Measurements from ENCODE around the gene UHRF1.

UHRF1 gene

DNA sequence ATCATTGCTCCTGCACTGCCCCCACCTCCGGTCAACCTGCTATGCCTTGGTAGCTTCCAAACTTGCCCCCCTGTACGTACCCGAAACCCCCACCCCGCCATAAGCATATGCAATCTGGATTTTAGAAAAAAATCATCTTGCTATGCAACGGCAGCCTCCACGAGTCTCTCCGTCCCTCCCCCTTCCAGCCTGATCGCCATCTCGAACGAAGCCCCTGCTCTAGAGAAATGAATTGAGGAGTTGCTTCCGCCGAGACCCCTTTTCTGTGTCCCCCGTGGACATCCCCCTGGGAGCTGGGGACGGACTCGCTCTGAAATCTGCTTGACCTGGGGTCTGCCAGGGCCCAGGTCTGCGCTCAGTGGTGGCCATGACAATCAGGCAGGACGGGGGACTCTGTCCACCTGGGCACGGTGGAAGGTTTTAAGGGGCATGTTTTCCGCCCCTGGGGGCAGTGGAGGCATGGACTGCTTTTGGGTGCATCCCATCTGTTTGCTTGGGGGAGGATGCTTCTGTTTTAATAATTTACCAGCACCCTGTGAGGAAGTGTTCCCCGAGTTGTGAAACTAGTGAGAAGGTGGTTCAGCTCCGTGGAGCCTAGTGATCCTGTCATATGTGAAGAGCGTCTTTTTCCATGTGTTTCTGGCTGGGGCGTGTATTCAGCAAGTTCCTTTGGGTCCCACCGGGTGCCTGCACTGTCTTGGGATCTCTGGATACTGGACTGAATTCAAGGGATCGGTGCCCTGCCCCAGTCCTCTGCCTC is 60.7 kb downstream of the UHRF1 start:
- Histone ChIP-seq H3K36me3 (no peaks in the 10 kb centered on the region), H3K4me3 (peak overlapping the region; percentile 73 to 87), H3K27me3 (no peaks in the 10 kb centered on the region), H3K9me3 (no peaks in the 10 kb centered on the region), H3K27ac (peak overlapping the region; percentile 72), H3K4me1 (peaks cover 0 to 49% (median 40%) of the 10 kb centered on the region in 4 donors)
- no peak for DNase-seq
- TF ChIP-seq CTCF (IDR thresholded peaks at IDR 0.05), result no peak
- intact Hi-C loops (cut with DNase I; ENCODE audit: low total_unique reads), result no loop called here

- H3K4me1 ChIP-seq, result peaks cover 0 to 55% (median 40%) of the 10 kb centered on the region in 4 donors
- TF ChIP-seq CTCF (IDR thresholded peaks at IDR 0.05), result no peak
- DNase-seq, result no peak
- peak overlapping the region; percentile 72 for H3K27ac ChIP-seq
- H3K36me3 ChIP-seq, result no peaks in the 10 kb centered on the region
- H3K27me3 ChIP-seq, result no peaks in the 10 kb centered on the region
- H3K9me3 ChIP-seq, result no peaks in the 10 kb centered on the region
- H3K4me3 ChIP-seq, result peak overlapping the region; percentile 73 to 87
- intact Hi-C loops (cut with DNase I; ENCODE audit: low total_unique reads), result no loop called here
These were observed 61.5 kb downstream of the UHRF1 start for GRCh38 chr19:4970558-4971423.

DNA sequence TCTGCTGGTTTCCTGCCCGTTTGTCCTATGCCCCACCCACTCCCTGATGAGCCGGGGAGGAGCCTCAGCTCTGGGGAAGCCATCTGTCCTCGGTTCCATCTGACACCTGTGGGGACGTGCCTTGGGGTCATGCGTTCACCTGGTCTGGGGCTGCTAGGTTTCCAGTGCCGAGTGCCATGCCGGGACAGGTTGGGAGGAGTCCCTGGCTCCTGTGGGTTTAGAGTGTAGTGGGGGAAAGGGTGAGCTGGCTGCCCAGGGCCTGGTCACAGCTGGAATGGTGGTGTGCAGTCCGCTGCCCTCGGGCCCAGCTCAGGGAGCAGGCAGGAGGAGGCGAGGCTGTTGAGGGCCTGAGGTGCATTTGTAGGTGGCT is 62.1 kb downstream of the UHRF1 start:
- intact Hi-C loops (cut with DNase I; ENCODE audit: low total_unique reads), result no loop called here
- no peak for TF ChIP-seq CTCF (IDR thresholded peaks at IDR 0.05)
- Histone ChIP-seq H3K4me1 (peaks cover 0 to 61% (median 45%) of the 10 kb centered on the region in 4 donors), H3K27me3 (no peaks in the 10 kb centered on the region), H3K36me3 (no peaks in the 10 kb centered on the region), H3K9me3 (no peaks in the 10 kb centered on the region), H3K4me3 (peak overlapping the region; percentile 73 to 87), H3K27ac (peak overlapping the region; percentile 72)
- peak in 1 of 2 donors; percentile 47 for DNase-seq

GRCh38 chr19:4971816-4972495 is 62.7 kb downstream of the UHRF1 start:
- Histone ChIP-seq H3K4me1 (peaks cover 0 to 66% (median 51%) of the 10 kb centered on the region in 4 donors), H3K36me3 (no peaks in the 10 kb centered on the region), H3K9me3 (no peaks in the 10 kb centered on the region), H3K27ac (no peak overlapping the region), H3K4me3 (no peak overlapping the region), H3K27me3 (no peaks in the 10 kb centered on the region)
- no peak for TF ChIP-seq CTCF (IDR thresholded peaks at IDR 0.05)
- intact Hi-C loops (cut with DNase I; ENCODE audit: low total_unique reads), result no loop called here
- DNase-seq, result no peak

DNA sequence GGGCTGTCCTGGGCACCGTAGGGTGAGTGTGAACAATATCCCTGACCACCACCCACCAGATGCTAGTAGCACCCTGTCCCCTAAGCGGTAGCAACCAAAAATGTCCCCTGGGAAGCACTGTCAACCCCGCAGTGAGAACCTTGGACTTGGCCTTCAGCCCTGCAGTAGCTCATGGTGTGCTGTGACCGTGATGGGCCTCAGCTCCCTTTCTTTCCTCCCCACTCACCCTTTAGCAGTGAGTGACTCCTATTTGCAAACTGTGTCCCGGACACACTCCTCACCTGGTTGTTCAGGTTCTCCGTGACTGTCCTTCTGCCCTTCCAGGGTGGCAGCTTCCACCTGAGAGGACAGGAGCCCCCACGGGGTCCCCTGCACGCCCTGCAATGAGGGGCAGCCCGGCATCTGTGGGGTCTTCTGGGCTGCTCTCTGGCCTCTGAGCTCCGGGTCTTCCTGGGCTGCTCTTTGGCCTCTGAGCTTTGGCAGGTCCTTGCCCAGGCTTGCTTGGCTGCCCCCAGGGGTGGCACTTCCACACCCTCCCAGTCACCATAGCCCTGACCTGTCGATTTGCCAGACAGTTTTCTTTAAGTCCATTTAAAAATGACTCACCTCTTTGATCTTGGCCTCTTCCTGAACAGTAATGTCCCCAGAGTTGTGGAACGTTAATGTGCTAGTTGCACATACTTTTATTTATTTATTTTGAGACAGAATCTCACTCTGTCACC is 63.4 kb downstream of the UHRF1 start:
- DNase-seq, result no peak
- H3K27ac ChIP-seq, result no peak overlapping the region
- intact Hi-C loops (cut with DNase I; ENCODE audit: low total_unique reads), result no loop called here

More for the DNA sequence above, 63.4 kb downstream of the UHRF1 start:
- H3K27me3 ChIP-seq, result no peaks in the 10 kb centered on the region
- H3K4me1 ChIP-seq, result peaks cover 4 to 73% (median 58%) of the 10 kb centered on the region in 4 donors
- H3K4me3 ChIP-seq, result no peak overlapping the region
- no peaks in the 10 kb centered on the region for H3K9me3 ChIP-seq
- no peaks in the 10 kb centered on the region for H3K36me3 ChIP-seq
- no peak for TF ChIP-seq CTCF (IDR thresholded peaks at IDR 0.05)
